Tibial nerve (tissue), 4 donors: Measurements from ENCODE around the gene CMIP.

Experiments used
- EP300 ChIP-seq, 2 donors: sonication (generic); formaldehyde crosslinking; IDR thresholded peaks; one replicate each; pipeline ENCODE4 v1.6.1; 2017; ENCODE audit warnings: antibody characterized with exemption in 2 of 2, mild to moderate bottlenecking in 1 of 2
- TF ChIP-seq, protein P1 (sequence below), 5 experiments: fragments of 200-600 bp in 3 of 5; fragments of 450-650 bp in 2 of 5; sonication (generic) in 3 of 5; IDR thresholded peaks; one replicate each; pipeline ENCODE4 v1.5.1; 2016 to 2019; ENCODE audit warnings: antibody characterized with exemption in 5 of 5, mild to moderate bottlenecking in 3 of 5, moderate library complexity in 2 of 5

DNA sequence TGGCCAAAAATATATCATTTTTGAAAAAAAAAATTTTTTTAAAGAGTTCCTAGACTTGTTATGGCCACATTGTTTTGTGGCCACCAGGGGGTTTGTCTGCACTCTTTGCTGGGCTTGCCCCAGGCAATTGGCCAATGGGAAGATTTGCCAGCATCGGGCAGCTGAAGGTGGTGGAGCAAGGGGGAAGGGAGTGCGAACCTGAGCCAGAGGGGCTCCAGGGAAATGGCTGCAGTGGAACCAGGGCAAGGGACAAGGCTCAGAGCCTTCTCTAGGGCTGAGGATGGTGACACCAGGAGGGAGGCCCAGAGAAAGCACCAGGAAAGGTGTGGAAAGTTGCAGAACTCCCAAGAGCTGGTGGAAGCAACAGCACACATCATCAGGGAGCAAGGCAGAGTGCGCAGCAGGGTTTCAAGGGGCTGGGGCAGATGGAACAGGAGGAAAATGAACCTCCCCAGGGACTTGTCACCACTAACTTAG, 15.5 kb upstream of the CMIP start:
- TF ChIP-seq, protein P1, sequence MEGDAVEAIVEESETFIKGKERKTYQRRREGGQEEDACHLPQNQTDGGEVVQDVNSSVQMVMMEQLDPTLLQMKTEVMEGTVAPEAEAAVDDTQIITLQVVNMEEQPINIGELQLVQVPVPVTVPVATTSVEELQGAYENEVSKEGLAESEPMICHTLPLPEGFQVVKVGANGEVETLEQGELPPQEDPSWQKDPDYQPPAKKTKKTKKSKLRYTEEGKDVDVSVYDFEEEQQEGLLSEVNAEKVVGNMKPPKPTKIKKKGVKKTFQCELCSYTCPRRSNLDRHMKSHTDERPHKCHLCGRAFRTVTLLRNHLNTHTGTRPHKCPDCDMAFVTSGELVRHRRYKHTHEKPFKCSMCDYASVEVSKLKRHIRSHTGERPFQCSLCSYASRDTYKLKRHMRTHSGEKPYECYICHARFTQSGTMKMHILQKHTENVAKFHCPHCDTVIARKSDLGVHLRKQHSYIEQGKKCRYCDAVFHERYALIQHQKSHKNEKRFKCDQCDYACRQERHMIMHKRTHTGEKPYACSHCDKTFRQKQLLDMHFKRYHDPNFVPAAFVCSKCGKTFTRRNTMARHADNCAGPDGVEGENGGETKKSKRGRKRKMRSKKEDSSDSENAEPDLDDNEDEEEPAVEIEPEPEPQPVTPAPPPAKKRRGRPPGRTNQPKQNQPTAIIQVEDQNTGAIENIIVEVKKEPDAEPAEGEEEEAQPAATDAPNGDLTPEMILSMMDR (IDR thresholded peaks at IDR 0.05), result peak; percentile 13 to 33 (median 25)
- TF ChIP-seq EP300 (IDR thresholded peaks at IDR 0.05), result no peak
